Mesendoderm (in vitro differentiated cells): ENCODE data around the gene PDGFA.

Experiments
- DNase-seq: peaks from one replicate; pipeline ENCODE4 v3.0.0; 2013
- H2AK5ac ChIP-seq: 2 replicates; pipeline ENCODE4 v1.6.1; 2013; ENCODE audit warnings: low read length, inconsistent platforms
- H2BK120ac ChIP-seq: 2 replicates; pipeline ENCODE4 v1.6.1; 2013; ENCODE audit warnings: low read depth, mild to moderate bottlenecking, low read length, moderate library complexity, mixed read lengths
- H2BK15ac ChIP-seq: replicated peaks from 2 replicates; pipeline ENCODE4 v1.6.1; 2013; ENCODE audit warnings: low read depth, mild to moderate bottlenecking, moderate library complexity
- H2BK5ac ChIP-seq: 2 replicates; pipeline ENCODE4 v1.6.1; 2013; ENCODE audit warnings: low read length, inconsistent platforms
- H3K18ac ChIP-seq: 2 replicates; pipeline ENCODE4 v1.6.1; 2013; ENCODE audit warnings: mild to moderate bottlenecking, low read length, mixed read lengths
- H3K23ac ChIP-seq: one replicate; pipeline ENCODE4 v1.6.1; 2013; ENCODE audit warnings: low read length
- H3K27ac ChIP-seq: 2 replicates; pipeline ENCODE4 v1.5.1; 2013; ENCODE audit warnings: low read depth, mild to moderate bottlenecking, inconsistent platforms, low read length, moderate library complexity
- H3K27me3 ChIP-seq: 2 replicates; pipeline ENCODE4 v1.6.1; 2013; ENCODE audit warnings: low read length, control low read depth, mild to moderate bottlenecking, inconsistent platforms; ENCODE audit not compliant: insufficient read depth, poor library complexity
- H3K36me3 ChIP-seq: 2 replicates; pipeline ENCODE4 v1.6.1; 2013; ENCODE audit warnings: low read length, inconsistent platforms; ENCODE audit not compliant: control insufficient read depth, insufficient read depth
- H3K4ac ChIP-seq: one replicate; pipeline ENCODE4 v1.6.1; 2013; ENCODE audit warnings: low read depth, mild to moderate bottlenecking, low read length, moderate library complexity
- H3K4me1 ChIP-seq: 2 replicates; pipeline ENCODE4 v1.6.1; 2013; ENCODE audit warnings: low read depth, low read length, inconsistent platforms; ENCODE audit not compliant: control insufficient read depth
- H3K4me2 ChIP-seq: 2 replicates; pipeline ENCODE4 v1.6.1; 2013; ENCODE audit warnings: low read length
- H3K4me3 ChIP-seq: 2 replicates; pipeline ENCODE4 v1.5.1; 2013; ENCODE audit warnings: mild to moderate bottlenecking, low read length
- H3K56ac ChIP-seq: one replicate; pipeline ENCODE4 v1.6.1; 2013; ENCODE audit warnings: low read length
- H3K79me1 ChIP-seq: 2 replicates; pipeline ENCODE4 v1.6.1; 2013; ENCODE audit warnings: low read length, inconsistent platforms
- H3K79me2 ChIP-seq: 2 replicates; pipeline ENCODE4 v1.6.1; 2013; ENCODE audit warnings: mild to moderate bottlenecking, low read length; ENCODE audit not compliant: control insufficient read depth, insufficient read depth
- H3K9ac ChIP-seq: 2 replicates; pipeline ENCODE4 v1.6.1; 2013; ENCODE audit warnings: low read length, inconsistent platforms
- H4K5ac ChIP-seq: one replicate; pipeline ENCODE4 v1.6.1; 2013; ENCODE audit warnings: low read length
- H4K8ac ChIP-seq: one replicate; pipeline ENCODE4 v1.6.1; 2013; ENCODE audit warnings: low read depth, mild to moderate bottlenecking, control low read depth, low read length, moderate library complexity
- WGBS: extraction: QIAGEN DNeasy Blood & Tissue Kit; methylation state at CpG from one replicate; pipeline ENCODE4 v1.1.7; 2013; ENCODE audit warnings: low lambda C conversion rate, missing lambda C conversion rate; ENCODE audit not compliant: insufficient coverage; ENCODE audit errors: extremely low coverage; 5-methylcytosine and 5-hydroxymethylcytosine counted together

PDGFA gene

DNA sequence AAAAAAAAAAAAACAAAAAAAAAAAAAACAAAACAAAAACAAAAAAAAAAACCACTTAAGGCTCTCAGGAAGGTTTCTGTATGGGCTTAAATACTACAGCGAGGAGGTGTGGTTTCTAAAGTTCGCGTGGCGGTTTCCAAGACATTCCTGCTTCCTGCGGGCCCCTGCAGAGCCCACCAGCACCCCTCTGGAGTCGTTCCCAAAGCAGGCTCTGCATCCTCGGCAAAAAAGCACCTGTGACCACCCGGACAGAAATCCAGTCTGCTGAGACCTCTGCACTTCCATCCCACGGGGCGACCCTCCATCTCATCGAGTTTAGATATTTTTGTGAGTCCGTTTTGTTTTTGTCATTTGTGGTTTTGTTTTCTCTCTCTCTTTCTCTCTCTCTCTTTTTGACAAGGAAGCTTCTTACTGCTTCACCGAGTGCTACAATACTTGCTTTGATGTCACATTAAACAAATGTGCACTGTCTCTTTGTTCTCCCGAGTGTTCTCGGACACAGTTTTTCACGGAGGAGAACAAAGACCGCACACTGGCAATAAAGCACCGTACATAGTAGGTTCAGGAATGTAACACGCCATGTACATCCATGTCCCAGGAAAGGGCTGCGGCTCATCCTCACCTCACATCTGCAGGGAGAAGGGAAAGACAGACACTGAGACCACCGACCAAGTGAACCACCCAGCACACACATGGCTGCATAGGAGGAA, 21.5 kb downstream of the PDGFA start:
- no peak overlapping the region for H3K4ac ChIP-seq
- no peak overlapping the region for H3K9ac ChIP-seq
- H2BK120ac ChIP-seq: no peak overlapping the region
- no peaks in the 10 kb centered on the region for H3K79me1 ChIP-seq
- no peak for DNase-seq
- H2AK5ac ChIP-seq: no peak overlapping the region
- H3K4me2 ChIP-seq: no peak overlapping the region
- no peaks in the 10 kb centered on the region for H3K27me3 ChIP-seq
- H4K5ac ChIP-seq: no peak overlapping the region
- H3K36me3 ChIP-seq: no peaks in the 10 kb centered on the region
- no peak overlapping the region for H4K8ac ChIP-seq
- no peak overlapping the region for H3K4me3 ChIP-seq
- WGBS: no CpG with 5 or more reads among the region's 21 CpGs
- no peak overlapping the region for H3K18ac ChIP-seq
- no peaks in the 10 kb centered on the region for H3K79me2 ChIP-seq
- H3K27ac ChIP-seq: no peak overlapping the region
- no peak overlapping the region for H2BK5ac ChIP-seq
- no peak overlapping the region for H3K56ac ChIP-seq
- no peaks in the 10 kb centered on the region for H3K4me1 ChIP-seq
- H3K23ac ChIP-seq: no peak overlapping the region
- no peak overlapping the region for H2BK15ac ChIP-seq

DNA sequence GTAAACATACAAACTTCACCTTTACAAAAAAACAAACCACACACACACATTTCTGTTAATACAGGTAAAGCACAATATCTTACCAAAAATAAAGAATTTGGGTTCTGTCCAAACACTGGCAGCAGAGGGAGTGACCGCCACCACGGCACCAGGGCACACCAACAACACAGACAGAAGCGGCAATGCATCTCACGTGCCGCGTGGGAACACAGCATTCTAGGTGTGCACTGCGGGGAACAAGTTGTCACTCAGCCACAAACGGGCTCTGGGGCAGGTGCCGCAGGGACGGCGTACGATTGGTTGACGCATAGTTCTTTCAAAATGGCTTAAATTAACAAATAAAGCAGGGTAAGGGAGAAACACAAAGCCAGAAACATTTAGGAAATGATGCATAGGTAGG, 22.3 kb downstream of the PDGFA start:
- no peaks in the 10 kb centered on the region for H3K36me3 ChIP-seq
- H2AK5ac ChIP-seq: no peak overlapping the region

DNA sequence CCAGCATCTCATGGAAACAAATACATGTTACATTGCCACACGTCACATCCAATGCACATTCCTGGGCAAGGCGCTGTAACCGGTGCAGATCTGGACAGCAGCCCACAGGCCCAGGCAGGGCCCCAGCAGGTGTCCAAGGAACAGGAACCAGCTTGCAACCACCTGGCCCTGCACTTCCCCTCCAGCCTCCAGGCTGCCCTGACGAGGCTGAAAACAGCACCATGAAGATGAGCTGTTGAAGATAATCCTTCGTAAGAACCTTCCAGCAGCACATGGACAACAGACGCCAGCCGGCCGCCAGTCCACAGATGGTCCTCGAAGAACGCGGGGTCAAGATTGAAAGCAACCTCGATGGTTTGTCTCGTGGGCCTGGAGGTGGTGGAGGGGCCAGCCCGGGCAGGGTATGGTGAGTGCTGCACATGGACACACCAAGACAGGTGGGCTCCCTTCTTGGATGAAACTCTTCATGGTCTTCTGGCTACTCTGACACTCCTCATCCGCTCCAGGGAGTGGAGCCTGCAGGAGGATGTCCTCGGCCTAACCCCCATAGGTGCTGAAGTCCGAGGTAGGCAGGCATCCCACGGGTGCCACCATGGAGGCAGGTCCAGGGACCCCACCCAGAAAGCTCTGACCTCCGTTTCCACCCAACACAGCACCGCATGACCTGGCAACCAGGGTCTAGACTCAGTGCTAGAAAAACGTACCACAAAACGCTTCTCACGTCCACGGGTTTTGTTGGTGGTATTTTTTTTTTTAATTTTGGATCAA, 22.9 kb downstream of the PDGFA start:
- Histone ChIP-seq H4K8ac (no peak overlapping the region), H3K79me2 (no peaks in the 10 kb centered on the region), H3K27ac (no peak overlapping the region), H3K4me2 (no peak overlapping the region), H3K18ac (no peak overlapping the region), H3K4me3 (no peak overlapping the region), H3K79me1 (no peaks in the 10 kb centered on the region), H2BK5ac (no peak overlapping the region), H2BK15ac (no peak overlapping the region), H3K36me3 (no peaks in the 10 kb centered on the region), H3K23ac (no peak overlapping the region), H3K9ac (no peak overlapping the region), H3K27me3 (no peaks in the 10 kb centered on the region), H3K56ac (no peak overlapping the region), H4K5ac (no peak overlapping the region), H2AK5ac (no peak overlapping the region), H3K4me1 (no peaks in the 10 kb centered on the region), H2BK120ac (no peak overlapping the region), H3K4ac (no peak overlapping the region)
- DNase-seq: no peak
- no CpG with 5 or more reads among the region's 24 CpGs for WGBS

More for the DNA sequence above, 22.3 kb downstream of the PDGFA start:
- no peak overlapping the region for H3K27ac ChIP-seq
- no peak overlapping the region for H4K5ac ChIP-seq
- H3K4ac ChIP-seq: no peak overlapping the region
- H2BK15ac ChIP-seq: no peak overlapping the region
- no peak overlapping the region for H3K4me3 ChIP-seq
- no CpG with 5 or more reads among the region's 13 CpGs for WGBS
- H2BK5ac ChIP-seq: no peak overlapping the region
- H2BK120ac ChIP-seq: no peak overlapping the region
- no peaks in the 10 kb centered on the region for H3K27me3 ChIP-seq
- no peak overlapping the region for H3K18ac ChIP-seq
- no peak overlapping the region for H3K4me2 ChIP-seq
- no peaks in the 10 kb centered on the region for H3K4me1 ChIP-seq
- H3K56ac ChIP-seq: no peak overlapping the region
- H3K79me2 ChIP-seq: no peaks in the 10 kb centered on the region
- H3K79me1 ChIP-seq: no peaks in the 10 kb centered on the region
- H3K9ac ChIP-seq: no peak overlapping the region
- no peak for DNase-seq
- no peak overlapping the region for H3K23ac ChIP-seq
- H4K8ac ChIP-seq: no peak overlapping the region

DNA sequence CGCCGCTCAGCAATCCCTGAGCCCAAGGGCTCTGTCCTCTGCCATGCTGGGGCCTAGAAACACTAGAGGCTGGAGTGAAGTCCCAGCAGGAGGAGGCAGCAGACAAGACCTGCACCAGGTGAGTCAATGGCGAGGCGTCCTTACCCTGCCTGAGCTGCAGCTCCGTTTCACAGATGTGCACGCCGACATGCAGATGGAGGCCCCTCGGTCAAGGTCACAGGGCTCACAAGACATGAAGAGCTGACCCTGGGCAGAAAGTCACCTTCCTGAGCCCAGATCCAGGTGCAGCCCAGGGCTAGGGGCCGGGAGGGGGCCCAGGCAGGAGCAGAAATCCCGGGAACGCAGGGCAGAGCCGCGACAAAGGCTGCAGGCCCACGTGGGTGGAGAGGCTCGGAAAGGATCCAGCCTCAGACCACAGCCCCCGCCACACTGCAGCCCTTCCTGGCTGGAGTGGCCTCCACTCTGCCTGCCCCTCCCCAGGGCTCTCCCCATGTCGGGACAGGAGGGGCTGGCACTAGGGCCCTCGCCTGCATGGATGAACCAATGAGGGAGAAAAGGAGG, 23.8 kb downstream of the PDGFA start:
- WGBS: no CpG with 5 or more reads among the region's 18 CpGs
- Histone ChIP-seq H3K36me3 (no peaks in the 10 kb centered on the region), H3K9ac (no peak overlapping the region), H3K4me3 (no peak overlapping the region), H2BK15ac (no peak overlapping the region), H4K8ac (no peak overlapping the region), H2BK5ac (no peak overlapping the region), H3K4me2 (no peak overlapping the region), H2BK120ac (no peak overlapping the region), H3K56ac (no peak overlapping the region), H3K79me1 (no peaks in the 10 kb centered on the region), H4K5ac (no peak overlapping the region), H3K23ac (no peak overlapping the region), H3K18ac (no peak overlapping the region), H3K27ac (no peak overlapping the region), H3K4me1 (no peaks in the 10 kb centered on the region), H2AK5ac (no peak overlapping the region), H3K79me2 (no peaks in the 10 kb centered on the region), H3K4ac (no peak overlapping the region), H3K27me3 (no peaks in the 10 kb centered on the region)
- DNase-seq: no peak

DNA sequence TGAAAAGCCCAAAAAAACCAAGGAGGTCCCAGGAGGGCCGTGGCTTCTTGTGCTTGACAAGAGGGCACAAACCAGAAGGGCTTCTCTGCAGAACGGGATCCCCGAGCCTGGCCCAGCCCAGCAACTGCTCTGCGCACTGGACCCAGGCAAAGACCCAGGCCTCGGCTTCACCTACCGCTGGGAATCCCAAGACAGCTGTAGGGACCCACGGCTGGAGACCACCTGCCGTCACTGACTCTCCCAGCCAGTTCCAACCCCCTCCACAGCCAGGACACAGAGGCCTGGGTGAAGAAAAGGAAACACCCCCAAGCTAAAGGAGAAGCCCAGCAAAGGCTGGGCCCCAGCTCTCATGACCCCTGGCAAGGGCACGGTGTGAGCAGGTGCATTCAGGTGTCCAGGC, 24.3 kb downstream of the PDGFA start:
- Histone ChIP-seq H2BK15ac (no peak overlapping the region), H2BK120ac (no peak overlapping the region), H3K9ac (no peak overlapping the region), H4K8ac (no peak overlapping the region), H3K23ac (no peak overlapping the region), H3K18ac (no peak overlapping the region), H3K4me1 (no peaks in the 10 kb centered on the region), H3K4ac (no peak overlapping the region), H2AK5ac (no peak overlapping the region), H3K4me2 (no peak overlapping the region), H3K56ac (no peak overlapping the region), H3K79me1 (no peaks in the 10 kb centered on the region), H3K4me3 (no peak overlapping the region), H3K79me2 (no peaks in the 10 kb centered on the region), H3K36me3 (no peaks in the 10 kb centered on the region), H4K5ac (no peak overlapping the region), H3K27me3 (no peaks in the 10 kb centered on the region), H2BK5ac (no peak overlapping the region), H3K27ac (no peak overlapping the region)
- DNase-seq: no peak
- WGBS: no CpG with 5 or more reads among the region's 9 CpGs
